Adrenal gland (tissue), 5 donors: ENCODE measurements around the gene PARP14.

Source experiments
- CTCF ChIP-seq, 6 experiments: fragments of 450-650 bp in 4 of 6; fragments of 200-600 bp in 2 of 6; sonication (generic) in 1 of 6; IDR thresholded peaks; 1 replicate in 5 of 6; 2 replicates in 1 of 6; pipeline versions ENCODE4 v1.5.1 to v1.8.0; 2016 to 2021; ENCODE audit warnings: antibody characterized with exemption in 6 of 6, mild to moderate bottlenecking in 2 of 6, moderate library complexity in 1 of 6
- POLR2A ChIP-seq, 2 donors: fragments of 450-650 bp; IDR thresholded peaks; one replicate each; pipeline ENCODE4 v1.6.1; 2017; ENCODE audit warnings: antibody characterized with exemption in 2 of 2, mild to moderate bottlenecking in 2 of 2, moderate library complexity in 1 of 2
- donor health status: DM: no; HTN: no; CAD: no.

- TF ChIP-seq CTCF (IDR thresholded peaks at IDR 0.05) (no peak), POLR2A (IDR thresholded peaks at IDR 0.05) (no peak)
Measured at GRCh38 chr3:122692674-122693073, 12.0 kb downstream of the PARP14 start.
